Activated naive CD4-positive, alpha-beta T cell treated with anti-CD3 and anti-CD28 coated beads, Interleukin-2, amount 10 ng/mL, durations not matched to agents 7 days and 5 days (primary cell): ENCODE results near the gene ISL1.
A peak's percentile ranks its signal among the peaks of the same experiment; 100 is the strongest.

ENCODE experiments used
- CTCF ChIA-PET: fragments of 350-600 bp; sonication (Branson Sonifier 250); formaldehyde crosslinking; loops from one replicate; lab custom pipeline; 2021; ENCODE audit warnings: antibody characterized with exemption; lab: Charles Lee
- DNase-seq: peaks from one replicate; pipeline ENCODE4 v3.0.0-alpha.2; 2020
- H3K27ac Mint-ChIP-seq: one replicate; pipeline ENCODE4 v1.8.0; 2021; ENCODE audit warnings: mild to moderate bottlenecking, moderate library complexity, mixed read lengths
- H3K27me3 Mint-ChIP-seq: one replicate; pipeline ENCODE4 v1.8.0; 2021; ENCODE audit warnings: mild to moderate bottlenecking, mixed read lengths
- H3K36me3 Mint-ChIP-seq: one replicate; pipeline ENCODE4 v1.8.0; 2021; ENCODE audit warnings: mixed read lengths
- H3K4me1 Mint-ChIP-seq: one replicate; pipeline ENCODE4 v1.8.0; 2021; ENCODE audit warnings: mixed read lengths
- H3K4me3 Mint-ChIP-seq: one replicate; pipeline ENCODE4 v1.8.0; 2021; ENCODE audit warnings: mild to moderate bottlenecking, moderate library complexity, mixed read lengths
- H3K9me3 Mint-ChIP-seq: one replicate; pipeline ENCODE4 v1.8.0; 2021; ENCODE audit warnings: mixed read lengths

Gene ISL1

DNA sequence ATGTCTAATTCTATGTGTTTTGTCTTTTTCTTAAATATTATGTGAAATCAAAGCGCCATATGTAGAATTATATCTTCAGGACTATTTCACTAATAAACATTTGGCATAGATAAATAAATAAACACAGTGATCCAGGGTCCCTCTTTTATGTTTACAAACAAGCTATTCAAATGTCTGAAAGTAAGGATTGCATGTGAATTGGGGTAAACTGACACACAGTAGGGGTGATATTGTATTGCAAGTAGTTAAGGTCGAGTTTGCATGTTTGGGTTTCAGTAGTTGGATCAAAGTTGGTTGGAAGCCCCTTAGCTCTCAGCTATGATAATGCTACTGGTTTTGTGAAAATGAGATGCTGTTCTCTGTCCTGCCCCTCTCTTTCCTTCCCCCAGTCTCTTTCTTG, 11.4 kb downstream of the ISL1 start:
- no peak overlapping the region for H3K27ac Mint-ChIP-seq
- H3K4me1 Mint-ChIP-seq: no peaks in the 10 kb centered on the region
- DNase-seq: no peak
- H3K4me3 Mint-ChIP-seq: no peak overlapping the region
- H3K9me3 Mint-ChIP-seq: no peaks in the 10 kb centered on the region
- peaks cover 66% of the 10 kb centered on the region for H3K27me3 Mint-ChIP-seq
- CTCF ChIA-PET: no interaction called here
- no peaks in the 10 kb centered on the region for H3K36me3 Mint-ChIP-seq

DNA sequence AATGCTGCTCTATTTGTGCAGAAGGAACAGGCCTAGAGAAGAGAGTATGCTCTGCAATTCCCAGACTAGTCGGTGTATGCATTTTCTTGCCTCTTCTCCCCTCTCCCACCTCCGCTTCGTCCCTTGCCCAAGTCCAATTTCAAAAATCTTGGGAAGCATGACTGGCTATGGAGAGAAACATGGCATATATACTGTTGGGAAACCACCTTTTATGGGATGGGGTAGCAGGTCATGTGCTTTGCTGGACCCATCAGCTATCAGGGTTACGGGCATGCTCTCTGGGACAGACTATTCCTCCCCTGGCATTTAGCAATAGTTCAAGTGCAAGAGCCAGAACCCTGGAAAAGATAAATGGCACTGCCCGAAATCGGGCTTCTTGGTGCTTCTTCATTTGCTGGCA, 12.0 kb downstream of the ISL1 start:
- no peak for DNase-seq
- Mint-ChIP-seq H3K4me1 (no peaks in the 10 kb centered on the region), H3K9me3 (no peaks in the 10 kb centered on the region), H3K4me3 (no peak overlapping the region), H3K27ac (no peak overlapping the region), H3K27me3 (peaks cover 66% of the 10 kb centered on the region), H3K36me3 (no peaks in the 10 kb centered on the region)
- CTCF ChIA-PET: no interaction called here

DNA sequence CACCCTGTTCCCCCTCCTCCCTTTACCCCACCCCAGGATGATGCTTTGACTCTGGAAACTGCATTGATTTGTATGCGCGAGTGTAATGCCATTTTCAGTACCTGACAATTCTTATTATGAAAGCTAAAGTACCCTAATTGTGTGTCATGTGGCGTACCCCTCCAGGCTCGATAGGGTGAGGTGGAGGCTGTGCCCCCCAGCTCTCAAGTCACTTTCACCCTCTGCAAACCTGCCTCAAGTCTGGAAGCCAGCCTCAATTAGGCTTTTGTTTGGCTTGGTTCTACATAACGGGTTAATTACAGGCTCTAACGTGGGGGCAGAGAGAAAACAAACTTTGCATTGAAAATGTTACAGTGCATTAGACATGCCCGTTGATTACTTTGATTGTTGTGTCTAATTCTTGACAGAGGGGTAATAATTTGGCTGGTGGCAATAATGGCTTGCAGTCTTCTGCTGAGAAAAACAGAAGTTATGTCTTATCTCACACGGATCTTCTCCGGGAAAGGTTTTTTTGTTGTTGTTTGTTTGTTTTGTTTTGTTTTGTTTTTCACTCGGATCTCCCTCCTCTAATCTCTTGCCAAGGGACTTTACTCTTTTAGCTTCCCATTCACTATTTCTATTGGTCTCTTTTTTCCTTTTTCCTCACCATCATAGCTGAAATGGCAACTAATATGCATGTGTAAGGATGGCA, 12.6 kb downstream of the ISL1 start:
- no peak overlapping the region for H3K27ac Mint-ChIP-seq
- no peak for DNase-seq
- no peaks in the 10 kb centered on the region for H3K9me3 Mint-ChIP-seq
- no peak overlapping the region for H3K4me3 Mint-ChIP-seq
- no peaks in the 10 kb centered on the region for H3K36me3 Mint-ChIP-seq
- CTCF ChIA-PET: no interaction called here
- no peaks in the 10 kb centered on the region for H3K4me1 Mint-ChIP-seq
- peaks cover 61% of the 10 kb centered on the region for H3K27me3 Mint-ChIP-seq

DNA sequence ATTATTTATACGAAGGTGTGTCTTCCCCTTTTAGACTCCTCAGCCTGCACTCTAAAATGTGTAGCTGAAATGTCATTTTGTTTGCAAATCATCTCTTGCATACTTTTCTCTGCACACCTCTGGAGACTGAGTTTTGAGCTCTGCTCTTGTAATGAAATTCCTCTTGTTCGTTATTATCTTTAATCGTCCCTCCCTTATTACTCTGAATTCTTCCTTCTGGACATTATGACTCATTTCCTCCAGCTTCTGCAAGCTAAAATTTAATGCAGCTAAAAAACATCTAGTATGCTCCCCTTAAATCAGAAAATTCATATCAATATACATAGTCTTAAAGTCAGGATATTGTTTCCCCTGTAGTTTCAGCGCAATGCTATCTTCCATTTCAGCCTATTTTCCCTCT, 13.5 kb downstream of the ISL1 start:
- Mint-ChIP-seq H3K27ac (no peak overlapping the region), H3K4me1 (no peaks in the 10 kb centered on the region), H3K4me3 (no peak overlapping the region), H3K36me3 (no peaks in the 10 kb centered on the region), H3K9me3 (no peaks in the 10 kb centered on the region), H3K27me3 (peaks cover 54% of the 10 kb centered on the region)
- DNase-seq: no peak
- CTCF ChIA-PET: no interaction called here

DNA sequence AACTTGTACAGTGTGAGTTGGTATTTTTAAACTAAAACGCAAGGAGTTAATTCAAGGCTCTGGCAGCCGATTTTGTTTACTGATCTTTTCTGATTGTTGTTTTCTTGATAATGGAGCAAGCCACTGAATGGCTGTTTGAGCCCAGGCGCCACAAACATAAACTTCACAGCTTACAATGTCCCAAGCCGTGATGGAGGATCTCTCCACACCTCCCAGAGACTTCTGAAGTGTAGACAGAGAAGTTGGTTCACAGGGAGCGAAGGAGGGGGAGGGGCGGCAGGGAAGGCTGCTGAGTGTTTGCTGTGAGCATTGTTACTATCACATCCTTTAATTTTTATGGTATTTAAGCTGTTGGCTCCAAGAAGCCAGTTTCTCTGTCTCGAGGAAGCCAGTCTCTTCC, 14.7 kb downstream of the ISL1 start:
- Mint-ChIP-seq H3K27me3 (peaks cover 50% of the 10 kb centered on the region), H3K36me3 (no peaks in the 10 kb centered on the region), H3K9me3 (no peaks in the 10 kb centered on the region), H3K4me3 (no peak overlapping the region), H3K4me1 (no peaks in the 10 kb centered on the region), H3K27ac (no peak overlapping the region)
- DNase-seq: no peak
- CTCF ChIA-PET: no interaction called here

DNA sequence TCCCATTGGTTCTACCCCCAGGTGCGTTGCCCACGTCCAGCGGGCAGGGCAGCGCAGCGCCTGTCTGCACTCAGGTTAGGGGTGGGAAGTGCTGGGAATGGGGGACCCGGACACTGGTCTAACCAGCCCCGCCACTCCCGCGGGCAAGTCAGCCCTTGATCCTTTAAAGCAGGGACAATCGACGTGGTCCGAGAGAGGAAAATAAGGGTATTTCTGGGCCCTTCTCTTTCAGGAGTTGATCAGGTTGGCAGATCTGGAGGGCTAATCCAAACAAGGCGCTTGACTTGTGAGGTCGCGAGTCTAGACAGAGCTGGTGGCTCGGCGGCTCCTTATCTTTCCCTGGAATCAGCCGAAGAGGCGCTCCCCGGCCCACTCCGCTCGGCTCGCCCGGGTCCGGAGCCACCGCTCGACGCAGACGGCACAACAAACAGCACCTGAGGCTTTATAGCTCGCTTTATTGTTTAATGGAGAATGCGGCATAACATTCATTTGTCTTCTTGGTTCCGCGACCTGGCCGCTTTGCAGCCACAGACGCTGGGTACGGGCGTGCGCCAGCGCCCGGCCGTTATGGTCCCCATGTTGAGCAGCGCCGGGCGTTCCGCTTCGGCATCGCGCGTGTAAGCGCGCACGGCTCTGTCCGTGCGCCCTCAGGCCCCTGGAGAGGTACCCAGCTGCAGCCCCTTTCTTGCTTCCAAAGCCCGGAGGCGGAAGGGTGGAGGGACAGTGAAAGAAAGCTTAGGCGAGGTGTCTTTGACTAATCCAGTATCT, 15.8 kb downstream of the ISL1 start:
- Mint-ChIP-seq H3K4me3 (no peak overlapping the region), H3K27ac (peak overlapping the region; percentile 67), H3K4me1 (no peaks in the 10 kb centered on the region), H3K9me3 (no peaks in the 10 kb centered on the region), H3K27me3 (peaks cover 48% of the 10 kb centered on the region), H3K36me3 (no peaks in the 10 kb centered on the region)
- DNase-seq: no peak
- CTCF ChIA-PET: no interaction called here

DNA sequence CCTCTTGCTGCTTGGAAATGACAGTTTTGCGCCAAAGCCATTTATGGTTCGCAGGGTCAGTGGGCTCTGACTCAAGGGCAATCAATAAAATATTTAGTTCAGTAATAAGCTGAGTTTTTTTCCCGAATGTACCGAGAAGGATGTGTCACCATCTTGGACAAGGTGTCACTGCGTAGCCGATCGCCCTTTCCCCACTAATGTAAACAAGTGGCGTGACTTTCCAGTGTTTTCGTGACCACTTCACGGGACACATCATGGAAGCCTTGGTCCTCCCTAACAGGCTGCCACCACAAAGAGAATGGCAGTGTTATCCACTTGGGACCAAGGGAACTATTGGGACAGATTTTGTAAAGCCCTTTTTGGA, 16.4 kb downstream of the ISL1 start:
- Mint-ChIP-seq H3K27ac (no peak overlapping the region), H3K27me3 (peaks cover 46% of the 10 kb centered on the region), H3K4me3 (no peak overlapping the region), H3K9me3 (no peaks in the 10 kb centered on the region), H3K36me3 (no peaks in the 10 kb centered on the region), H3K4me1 (no peaks in the 10 kb centered on the region)
- CTCF ChIA-PET: no interaction called here
- no peak for DNase-seq

DNA sequence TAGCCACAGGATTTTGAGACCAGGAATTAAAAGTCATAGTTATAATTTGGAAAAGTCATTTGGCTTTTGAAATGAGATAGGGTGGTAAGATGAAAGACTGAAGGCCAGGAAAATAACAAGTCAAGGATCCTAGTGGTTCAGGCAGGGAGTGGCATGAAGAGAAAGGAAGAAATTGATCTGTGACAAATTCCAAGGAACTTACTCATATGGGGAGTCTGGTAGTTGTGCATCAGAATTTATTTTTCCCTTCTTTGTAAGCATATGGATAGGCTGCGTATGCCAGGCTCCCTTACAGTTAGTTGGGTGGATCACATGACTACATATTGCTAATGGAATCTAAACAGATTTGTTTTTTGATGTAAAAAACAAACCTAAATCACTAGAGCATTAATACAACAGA, 21.0 kb downstream of the ISL1 start:
- DNase-seq: no peak
- Mint-ChIP-seq H3K4me1 (no peaks in the 10 kb centered on the region), H3K4me3 (no peak overlapping the region), H3K27ac (no peak overlapping the region), H3K36me3 (no peaks in the 10 kb centered on the region), H3K27me3 (peaks cover 10% of the 10 kb centered on the region), H3K9me3 (no peaks in the 10 kb centered on the region)
- CTCF ChIA-PET: no interaction called here

DNA sequence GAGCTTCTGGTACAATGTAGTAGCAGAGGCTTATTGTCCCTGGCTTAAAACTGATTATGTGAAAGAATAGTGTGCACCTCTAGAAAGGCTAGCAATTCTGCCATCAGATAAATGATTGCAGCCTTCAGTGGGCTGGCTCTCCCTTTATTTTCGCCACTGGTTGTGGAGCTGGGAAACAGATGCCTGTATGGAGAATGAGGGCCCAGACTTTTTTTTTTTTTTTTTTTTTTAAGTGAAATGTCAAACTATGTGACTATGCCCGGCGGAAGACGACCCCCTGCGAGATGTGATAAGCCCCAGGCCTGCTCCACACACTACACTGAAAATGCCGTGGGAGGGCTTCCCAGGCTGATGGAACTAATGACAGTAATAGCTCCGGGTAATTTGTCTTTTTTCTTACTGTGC, 28.7 kb downstream of the ISL1 start:
- CTCF ChIA-PET: no interaction called here
- Mint-ChIP-seq H3K4me1 (no peaks in the 10 kb centered on the region), H3K9me3 (no peaks in the 10 kb centered on the region), H3K27me3 (no peaks in the 10 kb centered on the region), H3K36me3 (no peaks in the 10 kb centered on the region), H3K27ac (no peak overlapping the region), H3K4me3 (no peak overlapping the region)
- DNase-seq: no peak

DNA sequence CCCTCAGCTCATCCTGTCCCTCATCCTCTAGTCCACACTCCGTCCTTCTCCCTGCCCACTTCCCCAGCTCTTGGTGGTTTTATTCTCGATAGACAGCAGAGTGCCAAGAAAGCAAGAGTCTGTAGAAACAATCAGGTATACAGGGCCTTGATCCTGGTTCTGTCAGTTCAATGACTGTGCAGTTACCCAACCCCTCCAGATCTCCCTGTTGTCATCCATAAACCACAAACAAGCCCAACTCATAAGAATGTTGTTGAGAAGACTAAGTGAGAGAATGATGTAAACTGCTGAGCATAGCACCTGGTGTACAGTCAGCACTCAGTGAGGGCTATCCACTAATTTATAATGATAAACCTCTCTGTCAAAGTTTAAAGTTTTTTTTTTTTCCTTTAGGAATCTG, 31.3 kb downstream of the ISL1 start:
- Mint-ChIP-seq H3K9me3 (no peaks in the 10 kb centered on the region), H3K36me3 (no peaks in the 10 kb centered on the region), H3K27ac (no peak overlapping the region), H3K27me3 (no peaks in the 10 kb centered on the region), H3K4me1 (no peaks in the 10 kb centered on the region), H3K4me3 (no peak overlapping the region)
- CTCF ChIA-PET: no interaction called here
- no peak for DNase-seq

DNA sequence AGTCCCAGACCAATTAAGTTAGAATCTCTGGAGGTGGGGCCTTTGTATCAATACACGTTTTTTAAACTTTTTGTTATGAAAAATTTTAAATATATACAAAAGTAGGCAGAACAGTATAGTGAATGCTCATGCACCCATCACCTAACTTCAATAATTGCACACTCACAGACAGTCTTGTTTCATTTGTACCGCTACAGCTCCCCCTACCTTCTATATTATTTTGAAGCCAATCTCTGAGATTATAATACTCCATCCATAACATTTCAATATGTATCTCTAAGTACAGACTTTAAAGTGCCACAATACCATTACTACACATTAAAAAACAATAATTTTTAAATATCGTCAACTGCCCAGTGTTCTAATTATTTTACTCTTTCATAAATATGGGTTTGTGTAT, 32.9 kb downstream of the ISL1 start:
- DNase-seq: no peak
- no peak overlapping the region for H3K4me3 Mint-ChIP-seq
- H3K9me3 Mint-ChIP-seq: no peaks in the 10 kb centered on the region
- CTCF ChIA-PET: no interaction called here
- H3K27ac Mint-ChIP-seq: no peak overlapping the region
- H3K4me1 Mint-ChIP-seq: no peaks in the 10 kb centered on the region
- H3K36me3 Mint-ChIP-seq: no peaks in the 10 kb centered on the region
- H3K27me3 Mint-ChIP-seq: no peaks in the 10 kb centered on the region

DNA sequence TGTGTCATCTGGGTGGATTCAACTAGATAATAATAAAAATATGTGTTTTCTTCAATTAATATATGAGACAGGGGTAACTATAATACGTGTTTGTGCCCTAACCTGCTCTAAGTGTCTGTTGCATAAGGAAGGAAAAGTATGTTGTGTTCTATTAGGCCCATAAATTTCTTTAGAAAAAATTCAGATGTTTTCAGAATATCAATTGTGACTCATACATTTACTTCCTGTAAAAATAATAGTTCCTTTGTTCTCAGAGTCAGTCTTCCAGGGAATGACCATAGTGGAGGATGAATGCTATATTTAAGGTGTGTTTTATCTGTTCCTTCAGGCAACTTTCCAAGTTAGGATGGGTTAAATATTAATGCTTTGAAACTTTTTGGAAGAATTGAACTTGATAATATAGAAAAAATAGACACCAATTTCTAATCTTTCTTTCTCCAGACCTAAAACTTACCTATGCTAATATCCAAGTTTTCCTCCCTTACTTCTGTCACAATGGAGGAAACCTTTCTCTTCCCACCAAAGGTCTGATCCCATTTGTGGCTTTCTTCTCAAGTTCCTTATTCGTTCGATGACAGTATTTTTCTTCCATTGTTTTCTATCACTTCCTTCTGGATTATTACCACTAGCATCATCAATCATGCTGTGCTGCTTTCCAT, 49.9 kb downstream of the ISL1 start:
- no peaks in the 10 kb centered on the region for H3K4me1 Mint-ChIP-seq
- H3K9me3 Mint-ChIP-seq: peaks cover 6% of the 10 kb centered on the region
- no peaks in the 10 kb centered on the region for H3K27me3 Mint-ChIP-seq
- no peak overlapping the region for H3K4me3 Mint-ChIP-seq
- no peak for DNase-seq
- H3K27ac Mint-ChIP-seq: no peak overlapping the region
- CTCF ChIA-PET: no interaction called here
- H3K36me3 Mint-ChIP-seq: no peaks in the 10 kb centered on the region

DNA sequence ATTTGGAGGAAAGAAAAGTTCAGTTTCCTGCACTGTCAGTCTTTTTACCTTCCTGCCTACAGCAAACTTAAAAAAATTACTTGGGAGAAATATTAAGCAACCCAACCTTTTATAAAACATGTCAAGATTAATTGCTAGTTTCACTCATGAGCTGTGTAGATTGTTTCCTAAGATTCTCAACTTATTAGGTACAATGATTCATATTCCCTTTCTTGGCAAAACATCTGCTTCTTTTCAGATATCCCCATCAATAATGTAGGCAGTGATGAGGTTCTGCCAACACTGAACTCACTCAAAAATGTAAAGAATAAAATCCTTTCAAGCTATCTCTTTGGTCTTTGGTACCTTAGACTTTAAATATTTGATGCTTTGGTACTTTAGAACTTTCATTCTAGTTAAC, 56.0 kb downstream of the ISL1 start:
- Mint-ChIP-seq H3K27me3 (no peaks in the 10 kb centered on the region), H3K36me3 (no peaks in the 10 kb centered on the region), H3K4me1 (no peaks in the 10 kb centered on the region), H3K4me3 (no peak overlapping the region), H3K27ac (no peak overlapping the region), H3K9me3 (peaks cover 4% of the 10 kb centered on the region)
- no peak for DNase-seq
- CTCF ChIA-PET: no interaction called here
